HepG2 (cell line): ENCODE data around the gene CCDC3.

Experiments
- ARID2 ChIP-seq: sonication (generic); formaldehyde crosslinking; IDR thresholded peaks from 2 replicates; pipeline ENCODE4 v1.8.1; 2022; ENCODE audit warnings: mild to moderate bottlenecking, missing genetic modification reagents, borderline replicate concordance
- CEBPG ChIP-seq: IDR thresholded peaks from 2 replicates; pipeline ENCODE4 v1.6.1; 2016
- FOXK1 ChIP-seq: sonication (generic); formaldehyde crosslinking; IDR thresholded peaks from 2 replicates; pipeline ENCODE4 v1.4.0; 2020; ENCODE audit warnings: low read depth, missing genetic modification reagents, borderline replicate concordance
- FOXP1 ChIP-seq, 2 experiments: fragments of 450-650 bp in 1 of 2; IDR thresholded peaks; 2 replicates each; pipeline ENCODE4 v1.6.1; 2017 to 2018; ENCODE audit warnings: antibody characterized with exemption in 1 of 2
- GABPB1 ChIP-seq: IDR thresholded peaks from 2 replicates; pipeline ENCODE4 v1.6.1; 2016; ENCODE audit warnings: mild to moderate bottlenecking, missing genetic modification reagents, moderate library complexity, missing compliant biosample characterization
- HNRNPUL1 ChIP-seq: fragments of 200-400 bp; formaldehyde crosslinking; IDR thresholded peaks from 2 replicates; pipeline ENCODE4 v1.6.1; 2017; ENCODE audit warnings: low read depth, mild to moderate bottlenecking, low read length, moderate library complexity
- JUN ChIP-seq: sonication (generic); formaldehyde crosslinking; IDR thresholded peaks from 2 replicates; pipeline ENCODE4 v1.4.0; 2020; ENCODE audit warnings: mild to moderate bottlenecking, missing genetic modification reagents
- SUZ12 ChIP-seq: fragments of 150-350 bp; IDR thresholded peaks from 2 replicates; pipeline ENCODE4 v1.6.1; 2014; ENCODE audit warnings: low read depth, low read length
- XRCC5 ChIP-seq: fragments of 200-400 bp; formaldehyde crosslinking; optimal IDR thresholded peaks from 2 replicates; pipeline ENCODE3; 2017; ENCODE audit warnings: mild to moderate bottlenecking, low read length
- ZNF569 ChIP-seq: sonication (generic); formaldehyde crosslinking; IDR thresholded peaks from 2 replicates; pipeline ENCODE4 v1.5.0; 2020; ENCODE audit warnings: mild to moderate bottlenecking, missing genetic modification reagents, moderate library complexity, borderline replicate concordance
- ZNF766 ChIP-seq: sonication (generic); formaldehyde crosslinking; IDR thresholded peaks from 2 replicates; pipeline ENCODE4 v1.5.0; 2020; ENCODE audit warnings: missing genetic modification reagents, borderline replicate concordance
- TF ChIP-seq, protein P1 (sequence below): IDR thresholded peaks from 2 replicates; pipeline ENCODE4 v1.6.1; 2012; ENCODE audit warnings: inconsistent platforms
- TF ChIP-seq, protein P2 (sequence below): sonication (generic); formaldehyde crosslinking; conservative IDR thresholded peaks from 2 replicates; pipeline ENCODE4 v1.4.0; 2020; ENCODE audit warnings: missing genetic modification reagents
- TF ChIP-seq, protein P3 (sequence below): sonication (generic); formaldehyde crosslinking; IDR thresholded peaks from 2 replicates; pipeline ENCODE4 v1.8.0; 2022; ENCODE audit warnings: mild to moderate bottlenecking, missing genetic modification reagents, borderline replicate concordance

DNA sequence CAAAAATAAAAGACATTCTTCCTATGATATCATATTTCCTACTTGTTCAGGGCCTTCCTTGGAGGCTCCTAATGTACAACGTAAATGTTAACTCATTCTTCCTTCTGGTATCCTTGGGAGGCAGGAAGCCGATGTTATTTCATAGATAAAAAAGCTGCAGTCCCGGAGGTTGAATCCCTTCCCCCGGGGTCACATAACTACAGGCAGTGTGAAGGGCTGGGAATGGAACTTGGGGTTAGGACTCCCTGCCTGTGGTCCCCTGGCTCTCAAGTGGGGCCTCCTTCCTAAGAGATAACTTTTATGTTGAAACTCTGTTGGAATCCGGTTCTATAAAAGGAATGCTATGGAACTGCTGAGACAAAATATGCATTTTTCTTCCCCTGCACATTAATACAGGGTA lies 14.9 kb upstream of the CCDC3 start:
- TF ChIP-seq, protein P1, sequence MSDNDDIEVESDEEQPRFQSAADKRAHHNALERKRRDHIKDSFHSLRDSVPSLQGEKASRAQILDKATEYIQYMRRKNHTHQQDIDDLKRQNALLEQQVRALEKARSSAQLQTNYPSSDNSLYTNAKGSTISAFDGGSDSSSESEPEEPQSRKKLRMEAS, result no peak
- no peak for TF ChIP-seq CEBPG (CRISPR knock-in tag)
- TF ChIP-seq FOXK1 (CRISPR knock-in tag), result no peak
- TF ChIP-seq ZNF569 (CRISPR knock-in tag), result no peak
- no peak for TF ChIP-seq SUZ12
- no peak for TF ChIP-seq ZNF766 (CRISPR knock-in tag)
- TF ChIP-seq, protein P2, sequence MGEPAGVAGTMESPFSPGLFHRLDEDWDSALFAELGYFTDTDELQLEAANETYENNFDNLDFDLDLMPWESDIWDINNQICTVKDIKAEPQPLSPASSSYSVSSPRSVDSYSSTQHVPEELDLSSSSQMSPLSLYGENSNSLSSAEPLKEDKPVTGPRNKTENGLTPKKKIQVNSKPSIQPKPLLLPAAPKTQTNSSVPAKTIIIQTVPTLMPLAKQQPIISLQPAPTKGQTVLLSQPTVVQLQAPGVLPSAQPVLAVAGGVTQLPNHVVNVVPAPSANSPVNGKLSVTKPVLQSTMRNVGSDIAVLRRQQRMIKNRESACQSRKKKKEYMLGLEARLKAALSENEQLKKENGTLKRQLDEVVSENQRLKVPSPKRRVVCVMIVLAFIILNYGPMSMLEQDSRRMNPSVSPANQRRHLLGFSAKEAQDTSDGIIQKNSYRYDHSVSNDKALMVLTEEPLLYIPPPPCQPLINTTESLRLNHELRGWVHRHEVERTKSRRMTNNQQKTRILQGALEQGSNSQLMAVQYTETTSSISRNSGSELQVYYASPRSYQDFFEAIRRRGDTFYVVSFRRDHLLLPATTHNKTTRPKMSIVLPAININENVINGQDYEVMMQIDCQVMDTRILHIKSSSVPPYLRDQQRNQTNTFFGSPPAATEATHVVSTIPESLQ (CRISPR knock-in tag), result no peak
- TF ChIP-seq HNRNPUL1, result no peak
- TF ChIP-seq, protein P3, sequence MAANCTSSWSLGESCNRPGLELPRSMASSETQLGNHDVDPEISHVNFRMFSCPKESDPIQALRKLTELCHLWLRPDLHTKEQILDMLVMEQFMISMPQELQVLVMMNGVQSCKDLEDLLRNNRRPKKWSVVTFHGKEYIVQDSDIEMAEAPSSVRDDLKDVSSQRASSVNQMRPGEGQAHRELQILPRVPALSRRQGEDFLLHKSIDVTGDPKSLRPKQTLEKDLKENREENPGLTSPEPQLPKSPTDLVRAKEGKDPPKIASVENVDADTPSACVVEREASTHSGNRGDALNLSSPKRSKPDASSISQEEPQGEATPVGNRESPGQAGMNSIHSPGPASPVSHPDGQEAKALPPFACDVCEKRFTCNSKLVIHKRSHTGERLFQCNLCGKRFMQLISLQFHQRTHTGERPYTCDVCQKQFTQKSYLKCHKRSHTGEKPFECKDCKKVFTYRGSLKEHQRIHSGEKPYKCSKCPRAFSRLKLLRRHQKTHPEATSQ (CRISPR knock-in tag), result no peak
- TF ChIP-seq ARID2 (CRISPR knock-in tag), result no peak
- no peak for TF ChIP-seq GABPB1
- TF ChIP-seq FOXP1 (IDR thresholded peaks at IDR 0.05), result no peak
- TF ChIP-seq FOXP1 (CRISPR knock-in tag; IDR thresholded peaks at IDR 0.05), result no peak
- no peak for TF ChIP-seq JUN
- no peak for TF ChIP-seq XRCC5
